GM12891 (cell line): ENCODE data around the gene TMEM8B.

Experiments used
- POLR2A ChIP-seq: IDR thresholded peaks from 2 replicates; pipeline ENCODE4 v1.6.1; 2011; ENCODE audit warnings: low read depth, low read length, control low read depth
- POLR2AphosphoS5 ChIP-seq: IDR thresholded peaks from 2 replicates; pipeline ENCODE4 v1.6.1; 2011; ENCODE audit warnings: low read depth, low read length, control low read depth

DNA sequence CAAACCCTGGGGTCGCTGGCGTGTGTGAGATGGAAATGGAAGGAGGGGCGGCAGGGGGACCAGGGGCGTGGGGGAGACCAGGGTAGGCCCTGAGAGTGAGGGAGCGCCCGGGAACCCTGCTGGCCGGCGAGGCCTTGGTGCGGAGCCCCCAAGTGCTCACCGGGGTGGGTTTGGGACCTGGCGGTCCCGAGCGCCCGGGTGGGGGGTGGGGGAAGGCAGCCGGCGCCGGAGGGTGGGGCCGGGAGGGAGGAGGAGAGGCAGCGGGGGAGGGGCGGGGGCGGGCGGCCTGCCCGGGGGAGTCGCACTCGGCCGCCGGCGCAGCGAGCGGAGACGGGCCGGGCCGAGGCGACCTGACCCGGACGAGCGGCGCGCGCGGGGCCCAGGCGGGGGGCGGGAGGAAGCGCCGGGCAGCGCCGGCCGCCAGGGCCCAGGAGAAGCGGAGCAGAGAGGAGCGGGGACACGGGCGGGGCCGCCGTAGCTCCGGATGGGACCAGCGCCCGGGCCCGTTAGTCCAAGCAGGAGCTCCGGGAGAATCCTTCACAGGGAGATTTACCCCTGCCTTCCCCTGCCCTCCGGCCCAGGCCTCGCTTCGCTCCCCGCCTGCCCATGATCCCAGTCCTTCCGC, 37.6 kb upstream of the TMEM8B start, which contains the start of gene NPR2:
- TF ChIP-seq POLR2A (no peak), POLR2AphosphoS5 (no peak)
